Breast epithelium (tissue), 4 donors: ENCODE results near the gene C12orf75. TPM values are rescaled to one million over a fixed set of nuclear protein-coding genes. Genes with fewer than 3 reads are reported as not detected.

Source experiments
- DNase-seq, 2 donors: peaks; one replicate each; pipeline ENCODE4 v3.0.0-alpha.2; 2019; ENCODE audit warnings: low spot score in 2 of 2
- H3K27ac ChIP-seq, 2 donors: fragments of 200-600 bp; sonication (generic) in 1 of 2; one replicate each; pipeline ENCODE4 v1.5.1; 2016 to 2019; ENCODE audit warnings: mild to moderate bottlenecking in 1 of 2
- H3K27me3 ChIP-seq, 2 donors: fragments of 200-600 bp; sonication (generic) in 1 of 2; one replicate each; pipeline versions ENCODE4 v1.5.1 to v1.6.0; 2017 to 2019; ENCODE audit warnings: control low read depth in 1 of 2, mild to moderate bottlenecking in 1 of 2
- H3K36me3 ChIP-seq: fragments of 200-600 bp; one replicate; pipeline ENCODE4 v1.5.1; 2019
- H3K4me1 ChIP-seq, 2 donors: fragments of 200-600 bp; sonication (generic); one replicate each; pipeline ENCODE4 v1.5.1; 2016 to 2019; ENCODE audit warnings: control low read depth in 1 of 2
- H3K4me3 ChIP-seq, 3 donors: fragments of 200-600 bp; sonication (generic); 1 replicate in 2 of 3; 2 replicates in 1 of 3; pipeline ENCODE4 v1.5.1; 2016 to 2019; ENCODE audit warnings: mild to moderate bottlenecking in 3 of 3, moderate library complexity in 2 of 3
- H3K9me3 ChIP-seq, 2 donors: fragments of 200-600 bp; sonication (generic) in 1 of 2; one replicate each; pipeline ENCODE4 v1.5.1; 2016 to 2019; ENCODE audit warnings: control low read depth in 1 of 2
- CTCF ChIP-seq, 3 donors: fragments of 450-650 bp; IDR thresholded peaks; one replicate each; pipeline ENCODE4 v1.5.1; 2016 to 2017; ENCODE audit warnings: antibody characterized with exemption in 3 of 3, mild to moderate bottlenecking in 3 of 3, moderate library complexity in 3 of 3
- POLR2A ChIP-seq: fragments of 450-650 bp; IDR thresholded peaks from one replicate; pipeline ENCODE4 v1.6.1; 2016; ENCODE audit warnings: antibody characterized with exemption, mild to moderate bottlenecking, moderate library complexity
- POLR2AphosphoS5 ChIP-seq, 3 donors: sonication (generic); formaldehyde crosslinking; IDR thresholded peaks; one replicate each; pipeline ENCODE4 v1.6.1; 2017; ENCODE audit warnings: antibody characterized with exemption in 3 of 3
- intact Hi-C: fragments of 100-400 bp; cut with DNase I; formaldehyde crosslinking; loops from one replicate; pipeline ENCODE4 v1.15.1; 2023; ENCODE audit warnings: low total_unique reads
- total RNA-seq, 3 donors: library from RNA; depleted of rRNA; stranded (reverse); fragments of >200 nt; gene quantifications; one replicate each; pipeline ENCODE4 v1.1.0, GENCODE V29; 2016

C12orf75 gene
- total RNA-seq, 3 donors from 2014 or later = 2.4 to 20.9 (median 20.0) TPM

DNA sequence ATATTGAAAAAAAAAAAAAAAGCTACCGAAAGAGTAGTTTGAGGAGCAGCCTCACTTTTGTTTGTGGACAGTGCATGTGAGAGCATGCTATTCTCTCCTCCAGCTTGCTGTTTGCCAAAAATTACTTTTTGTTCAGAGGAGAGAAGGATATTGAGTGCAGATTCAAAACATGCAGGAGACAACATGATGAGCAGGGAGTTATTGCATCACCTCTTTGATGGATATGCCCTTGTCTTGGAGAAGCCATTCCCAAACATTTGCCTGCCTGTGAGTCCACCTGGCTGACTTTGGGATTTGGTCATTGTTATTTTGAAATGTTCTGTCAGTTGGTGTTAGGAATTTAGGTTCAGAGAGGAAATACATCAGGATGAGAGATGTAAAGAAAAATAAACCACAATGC is 2.4 kb downstream of the C12orf75 start:
- DNase-seq = no peak
- TF ChIP-seq CTCF (IDR thresholded peaks at IDR 0.05) (no peak), POLR2AphosphoS5 (IDR thresholded peaks at IDR 0.05) (no peak), POLR2A (no peak)
- intact Hi-C loops = no loop called here
- no peaks in the 10 kb centered on the region for H3K9me3 ChIP-seq
- no peak overlapping the region for H3K4me3 ChIP-seq
- no peaks in the 10 kb centered on the region for H3K36me3 ChIP-seq
- no peaks in the 10 kb centered on the region for H3K4me1 ChIP-seq
- H3K27ac ChIP-seq = no peak overlapping the region
- no peaks in the 10 kb centered on the region for H3K27me3 ChIP-seq

DNA sequence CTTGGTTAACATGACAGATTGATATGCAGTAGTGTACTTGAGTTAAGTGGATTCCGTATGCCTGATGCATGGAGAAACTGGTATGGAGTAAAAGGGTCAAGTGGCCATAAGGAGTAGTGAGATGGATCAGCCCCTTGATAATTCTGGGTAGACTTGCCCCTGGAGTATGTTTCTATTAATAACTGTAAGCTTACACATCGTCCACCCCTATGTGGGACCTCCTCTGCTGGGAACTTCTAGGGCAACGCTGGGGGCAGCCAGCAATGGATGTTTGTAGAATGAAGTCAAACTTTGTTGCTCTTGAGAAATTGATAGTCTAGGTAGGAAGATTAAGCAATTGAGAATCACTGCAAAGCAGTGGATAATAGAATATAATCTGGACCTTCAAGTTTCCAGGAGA is 3.5 kb downstream of the C12orf75 start:
- no peak for TF ChIP-seq POLR2A
- TF ChIP-seq CTCF (IDR thresholded peaks at IDR 0.05) = no peak
- TF ChIP-seq POLR2AphosphoS5 (IDR thresholded peaks at IDR 0.05) = no peak
- Histone ChIP-seq H3K4me1 (no peaks in the 10 kb centered on the region), H3K4me3 (no peak overlapping the region), H3K9me3 (no peaks in the 10 kb centered on the region), H3K36me3 (no peaks in the 10 kb centered on the region), H3K27me3 (no peaks in the 10 kb centered on the region), H3K27ac (peak overlapping the region in 1 of 2 donors; percentile 16)
- DNase-seq = no peak
- intact Hi-C loops = no loop called here

GRCh38 chr12:105334582-105334981 is 4.1 kb downstream of the C12orf75 start:
- Histone ChIP-seq H3K27ac (no peak overlapping the region), H3K4me1 (no peaks in the 10 kb centered on the region), H3K36me3 (no peaks in the 10 kb centered on the region), H3K27me3 (no peaks in the 10 kb centered on the region), H3K9me3 (no peaks in the 10 kb centered on the region), H3K4me3 (no peak overlapping the region)
- TF ChIP-seq CTCF (IDR thresholded peaks at IDR 0.05) (no peak), POLR2A (no peak), POLR2AphosphoS5 (IDR thresholded peaks at IDR 0.05) (no peak)
- intact Hi-C loops = no loop called here
- DNase-seq = no peak

GRCh38 chr12:105335856-105336255 is 5.4 kb downstream of the C12orf75 start:
- no peaks in the 10 kb centered on the region for H3K36me3 ChIP-seq
- H3K4me3 ChIP-seq = no peak overlapping the region
- DNase-seq = no peak
- no peaks in the 10 kb centered on the region for H3K27me3 ChIP-seq
- TF ChIP-seq POLR2AphosphoS5 (IDR thresholded peaks at IDR 0.05) (no peak), CTCF (IDR thresholded peaks at IDR 0.05) (no peak), POLR2A (no peak)
- peaks cover 0 to 6% of the 10 kb centered on the region in 2 donors for H3K9me3 ChIP-seq
- intact Hi-C loops = no loop called here
- H3K27ac ChIP-seq = no peak overlapping the region
- H3K4me1 ChIP-seq = no peaks in the 10 kb centered on the region

- no peak overlapping the region for H3K4me3 ChIP-seq
- H3K4me1 ChIP-seq = no peaks in the 10 kb centered on the region
- peaks cover 0 to 8% of the 10 kb centered on the region in 2 donors for H3K9me3 ChIP-seq
- no peaks in the 10 kb centered on the region for H3K36me3 ChIP-seq
- DNase-seq = no peak
- no peak overlapping the region for H3K27ac ChIP-seq
- TF ChIP-seq POLR2A = no peak
- no peak for TF ChIP-seq CTCF (IDR thresholded peaks at IDR 0.05)
- intact Hi-C loops = no loop called here
- H3K27me3 ChIP-seq = no peaks in the 10 kb centered on the region
These were observed 5.9 kb downstream of the C12orf75 start for GRCh38 chr12:105336411-105336810.
